Fibroblast of mammary gland (primary cell): ENCODE measurements around the gene LIPI.

Experiments used
- DNase-seq: peaks from one replicate; pipeline ENCODE4 v3.0.0-alpha.2; 2010; ENCODE audit warnings: low read depth
- H3K4me3 ChIP-seq: 2 replicates; pipeline ENCODE4 v1.5.1; 2011; ENCODE audit warnings: low read depth, mild to moderate bottlenecking, low read length, moderate library complexity; ENCODE audit not compliant: control insufficient read depth
- TF ChIP-seq, protein P1 (sequence below): conservative IDR thresholded peaks from 2 replicates; pipeline ENCODE4 v1.5.1; 2011; ENCODE audit warnings: low read depth, low read length, inconsistent platforms; ENCODE audit not compliant: control insufficient read depth, insufficient read depth

The LIPI gene

DNA sequence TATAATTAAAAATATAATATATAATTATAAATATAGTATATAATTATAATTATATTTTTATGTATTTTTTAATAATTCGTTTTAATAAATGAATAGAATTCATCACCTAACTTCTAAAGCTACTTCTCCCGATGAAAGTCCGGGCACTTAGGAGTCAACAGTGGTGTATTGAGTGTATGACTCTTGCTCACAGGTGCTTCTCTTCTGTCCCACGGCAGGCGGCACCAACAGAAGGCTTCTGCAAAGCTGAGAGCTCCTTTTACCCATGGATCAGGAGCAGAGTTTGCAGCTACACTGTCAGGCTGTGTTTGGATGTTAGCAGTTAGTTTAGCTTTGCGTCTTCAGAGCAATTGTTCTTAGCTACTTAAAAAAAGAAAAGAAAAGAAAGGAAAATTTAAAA lies 122.4 kb downstream of the LIPI start:
- DNase-seq: no peak
- H3K4me3 ChIP-seq: no peak overlapping the region
- TF ChIP-seq, protein P1, sequence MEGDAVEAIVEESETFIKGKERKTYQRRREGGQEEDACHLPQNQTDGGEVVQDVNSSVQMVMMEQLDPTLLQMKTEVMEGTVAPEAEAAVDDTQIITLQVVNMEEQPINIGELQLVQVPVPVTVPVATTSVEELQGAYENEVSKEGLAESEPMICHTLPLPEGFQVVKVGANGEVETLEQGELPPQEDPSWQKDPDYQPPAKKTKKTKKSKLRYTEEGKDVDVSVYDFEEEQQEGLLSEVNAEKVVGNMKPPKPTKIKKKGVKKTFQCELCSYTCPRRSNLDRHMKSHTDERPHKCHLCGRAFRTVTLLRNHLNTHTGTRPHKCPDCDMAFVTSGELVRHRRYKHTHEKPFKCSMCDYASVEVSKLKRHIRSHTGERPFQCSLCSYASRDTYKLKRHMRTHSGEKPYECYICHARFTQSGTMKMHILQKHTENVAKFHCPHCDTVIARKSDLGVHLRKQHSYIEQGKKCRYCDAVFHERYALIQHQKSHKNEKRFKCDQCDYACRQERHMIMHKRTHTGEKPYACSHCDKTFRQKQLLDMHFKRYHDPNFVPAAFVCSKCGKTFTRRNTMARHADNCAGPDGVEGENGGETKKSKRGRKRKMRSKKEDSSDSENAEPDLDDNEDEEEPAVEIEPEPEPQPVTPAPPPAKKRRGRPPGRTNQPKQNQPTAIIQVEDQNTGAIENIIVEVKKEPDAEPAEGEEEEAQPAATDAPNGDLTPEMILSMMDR: no peak

DNA sequence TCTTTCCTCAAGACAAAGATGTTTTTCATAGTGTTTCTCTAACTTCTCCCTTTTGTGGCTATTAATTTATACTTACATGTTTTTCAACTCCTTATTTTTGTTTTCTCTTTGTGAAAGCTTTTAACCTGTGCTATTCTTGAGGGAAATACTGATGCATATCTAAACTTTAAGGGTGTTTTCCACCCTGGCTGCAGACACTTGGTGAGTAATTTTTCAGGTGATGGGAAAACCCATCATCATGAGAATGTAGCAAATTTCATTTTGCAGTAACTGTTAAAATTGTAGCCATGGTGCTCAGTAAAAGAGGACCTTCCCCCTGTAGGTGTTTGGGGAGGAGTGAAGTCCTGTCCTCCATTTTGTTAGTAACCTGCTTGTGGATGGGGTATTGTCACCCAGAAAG lies 124.2 kb downstream of the LIPI start:
- H3K4me3 ChIP-seq: no peak overlapping the region
- TF ChIP-seq, protein P1: no peak
- DNase-seq: no peak

DNA sequence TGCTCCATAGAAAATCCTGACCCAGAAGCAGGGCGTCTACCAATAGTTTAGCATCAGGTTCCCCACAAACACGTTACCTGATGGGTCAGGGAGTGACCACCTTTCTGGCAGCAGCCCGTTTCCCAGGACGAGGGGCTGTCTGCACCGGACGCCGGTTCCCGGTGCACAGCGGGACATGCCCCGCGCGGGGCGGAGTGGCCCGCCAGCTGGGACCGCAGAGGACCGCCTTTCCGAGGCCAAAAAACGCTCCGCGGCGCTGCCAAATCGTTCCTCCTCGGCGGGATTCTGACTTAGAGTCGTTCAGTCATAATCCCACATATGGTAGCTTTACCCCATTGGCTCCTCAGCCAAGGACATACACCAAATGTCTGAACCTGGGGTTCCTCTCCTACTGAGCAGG lies 126.1 kb downstream of the LIPI start:
- DNase-seq: no peak
- no peak overlapping the region for H3K4me3 ChIP-seq
- TF ChIP-seq, protein P1: no peak

DNA sequence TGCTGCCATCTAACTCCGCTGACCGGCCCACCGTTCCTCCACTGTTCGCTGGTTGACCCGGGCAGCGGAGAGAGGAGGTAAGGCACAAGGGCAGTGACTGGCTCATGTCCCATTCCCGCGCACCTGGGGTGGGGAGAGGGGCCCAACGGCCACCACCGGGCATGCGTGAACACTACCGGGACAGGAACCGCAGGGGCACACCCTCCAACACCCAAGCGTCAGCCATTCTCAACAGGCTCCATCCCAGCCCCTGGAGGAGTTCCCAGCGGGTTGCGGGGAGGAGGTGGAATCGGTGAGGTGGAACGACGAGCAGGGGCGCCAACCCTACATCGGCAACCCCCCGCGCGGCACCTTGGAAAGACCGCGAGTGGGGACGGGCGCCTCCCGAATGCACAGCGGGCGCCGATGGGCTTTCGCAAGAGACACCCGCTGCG lies 126.7 kb downstream of the LIPI start:
- no peak overlapping the region for H3K4me3 ChIP-seq
- DNase-seq: no peak
- TF ChIP-seq, protein P1: no peak

DNA sequence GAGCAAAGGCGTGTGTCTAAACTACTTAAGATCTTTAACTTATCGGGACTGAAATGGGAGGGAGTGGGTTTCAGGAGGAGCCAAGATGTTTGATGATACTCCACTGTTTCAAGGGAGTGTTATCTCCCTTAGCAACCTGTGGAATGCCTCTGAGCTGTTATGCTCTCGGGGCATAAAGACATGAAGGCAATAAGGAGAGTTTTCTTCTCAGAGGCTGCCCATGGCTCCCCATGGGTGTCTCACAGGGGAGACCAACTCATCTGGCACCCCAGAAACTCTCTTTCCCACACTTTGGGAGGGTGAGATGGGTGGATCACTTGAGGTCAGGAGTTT lies 130.0 kb downstream of the LIPI start:
- H3K4me3 ChIP-seq: no peak overlapping the region
- TF ChIP-seq, protein P1: no peak
- DNase-seq: no peak

DNA sequence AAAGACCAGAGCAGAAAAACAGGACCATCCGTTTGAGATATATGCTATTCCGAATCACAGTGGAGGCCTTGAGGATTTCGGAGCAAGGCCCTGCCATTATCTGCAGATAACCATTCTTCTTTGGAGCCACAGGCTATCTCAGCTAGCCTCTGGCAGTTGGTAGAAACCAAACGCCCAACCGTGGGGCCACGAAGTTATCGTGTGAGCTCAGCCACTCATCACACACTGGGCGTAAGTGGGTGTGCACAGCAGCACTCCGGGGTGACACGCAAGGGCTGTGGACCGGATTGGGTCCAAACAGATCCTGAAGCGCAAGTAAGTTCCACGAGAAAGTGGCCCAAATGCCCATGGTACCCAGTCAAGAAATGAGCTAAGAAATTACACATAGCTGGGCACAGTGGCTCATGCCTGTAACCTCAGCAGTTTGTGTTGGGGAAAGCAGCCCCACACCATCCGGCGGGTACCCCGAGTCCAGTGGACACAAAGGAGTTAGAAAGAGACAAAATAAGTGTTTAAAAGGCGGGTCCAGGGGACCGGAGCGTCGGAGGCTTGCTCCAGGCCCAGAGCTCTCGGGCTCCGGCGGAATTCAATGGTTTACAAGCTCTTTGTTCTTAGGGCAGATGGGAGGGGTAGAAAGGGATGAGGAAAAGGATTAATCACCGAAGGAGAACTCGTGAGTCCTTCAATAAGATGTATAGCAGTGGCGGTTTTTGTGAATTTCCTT lies 130.6 kb downstream of the LIPI start:
- DNase-seq: no peak
- H3K4me3 ChIP-seq: no peak overlapping the region
- TF ChIP-seq, protein P1: no peak
